GM19324 (cell line): ENCODE results near the gene LMX1B.

Experiments
- ATAC-seq: cut with Tn5 transposase; IDR thresholded peaks from one replicate; pipeline ENCODE4 v1.9.1; 2021; ENCODE audit warnings: mild to moderate bottlenecking, moderate library complexity; ENCODE audit not compliant: unreplicated experiment, low FRiP score

Gene LMX1B

DNA sequence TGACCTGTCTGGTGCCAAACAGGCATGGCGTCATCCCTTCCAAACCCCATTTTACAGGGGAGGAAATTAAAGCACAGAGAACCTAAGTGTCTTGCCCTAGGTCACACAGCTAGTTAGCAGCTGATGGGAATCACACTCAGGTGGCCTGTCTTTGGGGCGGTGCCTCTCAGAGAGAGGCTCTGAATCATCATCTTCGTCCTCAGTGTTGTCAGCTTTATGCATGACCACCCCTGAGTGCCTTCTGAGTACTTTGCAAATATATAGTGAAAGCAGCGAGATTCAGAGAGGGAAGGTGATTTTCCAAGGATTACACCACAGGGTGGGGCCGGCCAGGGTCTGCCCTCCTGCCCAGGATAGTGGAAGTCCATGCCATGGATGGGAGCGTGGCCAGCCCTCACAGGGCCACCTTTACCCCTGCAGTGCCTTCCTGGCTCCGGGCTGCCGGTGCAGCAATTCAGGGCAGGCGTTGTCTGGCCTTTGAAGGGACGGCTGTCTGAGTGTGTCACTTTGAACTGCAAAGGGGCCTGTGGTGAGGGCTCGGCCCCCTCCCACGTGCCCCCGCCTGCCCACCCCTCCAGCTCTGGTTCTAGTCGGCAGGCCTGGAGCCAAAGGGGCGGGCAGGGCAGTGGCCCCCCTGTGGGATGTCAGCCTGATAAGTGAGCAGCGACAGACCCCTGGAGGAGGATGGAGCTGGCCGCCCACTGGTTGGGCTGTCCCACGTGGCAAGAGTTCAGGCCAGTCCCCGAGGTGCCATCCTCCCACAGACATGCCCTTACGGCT, 16.9 kb downstream of the LMX1B start:
- ATAC-seq = no peak

DNA sequence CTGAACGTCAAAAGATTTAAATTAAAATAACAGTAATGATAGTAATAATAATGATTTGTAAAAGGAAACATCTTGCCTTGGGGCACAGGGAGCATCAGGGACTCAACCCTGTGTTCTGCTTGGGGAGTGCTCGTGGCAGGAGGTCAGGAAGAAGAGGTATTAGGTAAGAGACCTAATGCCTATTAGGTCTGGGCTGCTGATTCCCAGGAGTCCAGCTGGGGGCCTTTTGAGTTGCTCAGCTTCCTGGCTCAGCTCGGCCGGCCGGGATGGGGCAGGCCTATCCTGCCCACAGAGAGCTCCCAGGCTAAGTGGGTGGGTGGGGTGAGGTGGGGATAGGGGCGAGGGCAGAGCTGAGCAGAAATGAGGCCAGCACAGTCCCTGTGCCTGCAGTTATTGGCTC, 17.5 kb downstream of the LMX1B start:
- no peak for ATAC-seq

DNA sequence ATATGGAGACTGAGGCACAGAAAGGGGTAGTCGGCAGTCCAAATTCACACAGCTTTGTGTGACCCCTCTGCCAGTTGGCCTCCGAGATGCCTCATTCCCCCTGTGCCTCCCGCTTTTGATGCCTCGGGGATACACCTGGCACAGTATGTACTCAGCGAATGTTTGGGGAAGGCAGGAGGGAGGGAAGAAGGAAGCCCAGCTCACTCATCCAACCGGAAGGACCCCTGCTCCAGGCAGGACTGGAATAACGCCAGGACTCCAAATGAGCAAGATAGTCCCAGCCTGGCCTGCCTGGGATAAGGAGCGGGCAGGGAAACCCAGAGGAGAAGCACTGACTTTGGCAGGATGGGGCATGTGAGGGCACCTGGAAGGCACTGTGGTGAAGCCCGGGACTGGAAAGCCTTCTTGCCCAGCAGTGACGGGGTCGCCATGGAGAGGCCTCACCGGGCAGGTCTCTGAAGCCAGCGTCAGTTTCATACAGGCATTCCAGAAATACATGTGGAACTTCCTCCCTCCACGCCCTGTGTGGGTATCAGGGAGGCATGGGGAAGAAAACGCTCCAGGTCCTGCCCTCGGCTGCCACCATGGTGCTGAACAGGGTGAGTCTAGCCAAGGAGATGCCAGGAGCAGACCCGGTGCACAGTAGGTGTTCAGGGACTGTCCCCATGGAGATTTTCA, 20.3 kb downstream of the LMX1B start:
- ATAC-seq = no peak

DNA sequence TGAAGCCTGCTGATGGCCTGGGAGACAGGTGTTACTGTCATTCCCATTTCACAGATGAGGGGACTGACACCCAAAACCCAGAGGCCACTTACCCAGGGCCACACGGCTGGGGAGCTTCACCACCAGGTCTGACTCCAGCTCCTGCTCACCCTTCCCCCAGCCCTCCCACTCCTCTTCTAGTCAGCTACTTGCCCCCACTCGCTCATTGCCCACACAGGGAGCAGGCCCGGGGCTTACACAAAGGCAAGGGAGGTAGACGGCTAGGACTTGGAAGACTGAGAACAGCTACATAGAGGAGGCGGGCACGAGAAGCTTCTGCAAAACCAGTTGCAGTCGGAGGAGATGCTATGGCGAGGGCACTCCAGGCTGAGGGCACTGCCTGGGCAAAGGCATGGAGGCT, 21.3 kb downstream of the LMX1B start:
- ATAC-seq = no peak

DNA sequence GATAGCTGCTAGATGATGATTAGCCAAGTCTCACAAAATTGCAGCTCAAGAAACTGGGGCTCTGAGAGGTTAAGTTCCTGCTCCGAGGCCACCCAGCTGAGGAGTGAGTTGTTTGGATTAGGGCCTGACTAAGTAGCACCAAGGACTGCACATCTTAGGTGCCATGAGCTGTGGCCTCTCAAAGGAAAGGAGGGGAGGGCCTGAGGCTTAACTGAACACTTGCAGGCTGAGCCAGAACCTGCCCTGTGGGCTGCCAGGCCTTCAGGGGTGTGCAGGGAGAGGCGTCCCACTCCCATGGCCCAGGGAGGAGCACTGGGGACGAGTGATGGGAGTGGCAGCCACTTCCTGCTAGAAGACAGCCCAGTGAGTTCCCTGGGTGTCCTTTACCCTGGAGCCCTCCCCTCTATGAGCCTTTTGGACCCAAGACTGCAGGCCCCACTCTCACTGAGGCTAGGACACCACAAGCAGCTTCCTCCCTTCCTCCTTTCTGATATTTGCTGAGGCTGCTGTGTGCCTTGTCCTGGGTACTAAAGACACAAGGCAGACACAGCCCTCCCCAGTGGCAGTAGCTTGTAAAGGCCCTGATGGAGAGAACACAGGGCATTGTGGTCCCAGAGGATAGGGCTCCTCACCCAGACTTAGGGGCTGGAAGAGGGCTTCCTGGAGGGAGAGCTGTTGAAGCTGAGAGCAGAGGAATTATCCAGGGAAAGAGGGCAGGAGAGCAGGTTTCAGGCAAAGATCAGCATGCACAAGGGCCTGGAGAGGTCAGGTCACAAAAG, 22.1 kb downstream of the LMX1B start:
- ATAC-seq = no peak

- ATAC-seq = no peak
Observed at GRCh38 chr9:126636983-126637798, 23.5 kb downstream of the LMX1B start.

DNA sequence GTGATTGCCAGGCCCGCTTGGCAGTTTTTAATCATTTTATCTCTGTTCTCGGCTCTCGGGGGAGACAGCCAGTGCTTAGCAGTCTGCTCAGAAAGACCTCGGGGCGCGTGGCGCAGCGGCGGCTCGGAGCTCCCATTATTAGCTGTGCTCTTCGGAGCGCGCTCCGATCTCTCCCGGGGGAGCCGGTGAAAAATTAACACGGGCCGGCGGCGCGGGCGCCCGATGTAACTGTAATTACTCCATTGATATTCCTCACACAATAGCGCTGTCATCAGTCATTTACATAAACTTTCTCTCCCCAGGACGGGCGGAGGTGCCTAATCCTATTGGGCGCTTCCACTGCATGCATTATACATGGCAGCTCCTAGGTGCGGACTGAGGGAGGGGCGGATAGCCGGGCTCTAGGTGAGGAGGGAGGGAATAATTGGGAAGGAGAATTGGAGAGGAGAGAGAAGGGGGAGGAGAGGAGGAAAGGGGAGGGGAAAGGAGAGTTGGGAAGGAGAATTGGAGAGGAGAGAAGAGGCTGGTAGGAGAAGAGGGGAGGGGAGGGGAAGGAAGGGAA, 24.9 kb downstream of the LMX1B start:
- ATAC-seq = no peak

GRCh38 chr9:126639318-126640000, 25.7 kb downstream of the LMX1B start:
- no peak for ATAC-seq

DNA sequence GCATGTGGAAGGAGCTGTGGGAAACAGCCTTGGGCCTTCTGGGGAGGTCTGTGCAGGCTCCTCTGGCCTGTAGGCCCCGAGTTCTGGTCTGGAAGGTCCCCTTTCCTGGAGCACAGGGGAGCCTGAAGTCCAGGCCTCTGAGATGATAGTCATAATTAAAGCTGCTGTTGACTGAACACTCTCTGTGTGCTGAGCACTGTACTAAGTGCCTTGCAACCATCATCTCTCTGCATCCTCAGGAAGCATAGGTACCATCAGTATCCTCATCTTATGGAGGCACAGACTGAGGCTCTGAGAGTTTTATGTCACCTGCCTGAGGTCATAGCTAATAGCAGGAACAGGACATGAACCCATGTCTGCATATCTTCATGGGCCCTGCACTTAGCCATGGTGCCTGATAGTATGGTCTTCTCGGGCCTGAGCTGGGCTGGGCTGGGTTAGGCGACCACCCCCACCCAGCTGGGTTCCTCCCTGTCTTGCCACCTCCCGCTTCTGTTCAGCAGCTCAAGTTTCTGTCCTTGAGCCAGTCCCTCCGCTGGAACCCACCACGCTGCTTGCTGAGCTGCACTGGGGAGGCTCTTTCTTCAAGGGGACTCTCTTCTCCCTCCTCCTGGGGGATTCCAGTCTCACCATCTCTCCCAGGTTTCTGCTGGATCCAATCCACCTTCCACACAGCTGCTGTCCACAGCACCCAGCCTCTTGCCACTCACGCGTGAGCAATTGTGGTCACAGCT, 27.6 kb downstream of the LMX1B start:
- no peak for ATAC-seq

GRCh38 chr9:126642010-126642744, 28.4 kb downstream of the LMX1B start:
- no peak for ATAC-seq

DNA sequence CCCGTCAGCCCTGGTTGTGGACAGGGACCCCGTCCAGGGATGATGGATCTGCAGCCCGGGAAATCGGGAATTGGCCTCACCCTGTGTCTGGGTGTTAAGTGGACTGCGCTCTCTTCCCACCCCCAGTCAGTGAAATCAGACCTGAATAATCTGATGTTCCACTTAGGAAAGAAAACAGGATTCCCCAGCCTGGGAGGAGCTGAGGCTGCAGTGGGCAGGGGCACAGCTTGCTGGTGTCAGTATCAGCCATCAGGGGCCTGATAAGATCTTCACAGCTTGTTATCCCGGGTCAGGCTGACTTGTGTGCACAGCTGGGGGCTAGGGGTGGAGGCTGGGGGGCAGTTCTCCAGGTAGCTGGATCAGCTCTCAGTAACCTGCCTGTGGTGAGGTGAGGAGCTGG, 29.1 kb downstream of the LMX1B start:
- no peak for ATAC-seq

DNA sequence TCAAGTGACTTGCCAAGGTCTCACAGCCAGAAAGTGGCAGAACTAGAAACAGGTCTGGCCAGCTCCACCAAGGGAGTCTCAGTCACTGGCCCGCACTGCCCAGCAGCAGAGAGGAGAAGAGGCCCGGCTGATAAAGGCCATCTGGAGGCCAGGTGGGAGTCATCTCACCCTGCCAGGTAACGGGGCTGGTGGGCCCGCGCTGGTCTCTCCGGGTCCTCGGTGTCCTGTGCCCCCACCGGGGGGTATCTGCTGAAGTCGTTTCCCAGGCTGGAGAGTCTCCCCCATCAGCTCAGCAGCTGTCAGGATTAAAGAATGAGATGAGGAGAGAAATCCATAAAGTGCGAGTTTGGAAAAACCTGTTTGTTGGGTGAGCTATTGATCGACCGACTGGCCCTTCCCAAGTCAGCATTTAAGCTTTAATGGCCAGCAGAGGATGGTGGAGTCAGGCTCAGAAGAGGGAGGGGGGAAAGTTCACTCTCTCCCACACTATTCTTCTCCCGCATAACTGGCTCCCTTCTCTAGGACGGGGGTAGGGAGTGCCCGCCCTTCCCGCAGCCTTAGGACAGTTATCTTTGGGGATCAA, 30.3 kb downstream of the LMX1B start:
- ATAC-seq = no peak

GRCh38 chr9:126646162-126646561, 32.4 kb downstream of the LMX1B start:
- no peak for ATAC-seq

DNA sequence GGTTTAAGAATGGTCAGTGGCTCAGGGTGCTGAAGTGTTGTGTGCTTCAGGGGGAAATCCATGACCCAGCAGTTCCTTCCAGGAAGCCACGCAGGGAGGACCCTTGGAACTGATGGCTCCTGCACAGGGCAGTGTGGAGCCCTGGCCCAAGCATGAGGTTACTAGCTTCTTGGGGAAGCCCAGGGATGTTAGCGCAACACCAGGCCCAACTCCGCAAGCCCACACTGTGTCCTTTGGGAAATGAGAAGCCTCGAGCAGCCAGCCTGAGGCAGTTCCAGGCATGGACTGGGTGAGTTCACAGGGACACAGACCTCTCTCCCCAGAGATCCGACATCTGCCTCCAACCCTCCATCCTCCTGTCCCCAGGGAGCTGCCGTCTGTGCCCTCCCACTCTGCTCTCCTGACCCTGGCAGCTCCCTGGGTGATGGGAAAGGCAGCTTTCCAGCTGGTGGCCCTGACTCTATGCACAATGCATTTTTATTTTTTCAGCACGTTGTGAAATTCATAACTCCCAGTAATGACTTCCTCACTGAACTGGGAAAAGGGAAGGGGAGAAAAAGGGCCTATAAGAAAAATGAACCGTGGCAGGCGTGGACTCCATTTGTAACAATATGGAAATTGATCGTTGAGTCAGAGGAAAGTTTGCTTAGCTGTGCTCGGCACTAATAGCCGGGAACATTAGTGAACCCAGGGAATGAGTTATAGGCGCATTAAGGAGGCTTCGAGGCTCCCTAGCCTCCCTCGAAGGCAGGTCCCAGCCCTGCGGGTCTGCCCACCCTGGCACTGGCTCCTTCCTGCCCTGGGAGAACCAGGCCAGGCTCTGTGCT, 34.1 kb downstream of the LMX1B start:
- ATAC-seq = no peak

DNA sequence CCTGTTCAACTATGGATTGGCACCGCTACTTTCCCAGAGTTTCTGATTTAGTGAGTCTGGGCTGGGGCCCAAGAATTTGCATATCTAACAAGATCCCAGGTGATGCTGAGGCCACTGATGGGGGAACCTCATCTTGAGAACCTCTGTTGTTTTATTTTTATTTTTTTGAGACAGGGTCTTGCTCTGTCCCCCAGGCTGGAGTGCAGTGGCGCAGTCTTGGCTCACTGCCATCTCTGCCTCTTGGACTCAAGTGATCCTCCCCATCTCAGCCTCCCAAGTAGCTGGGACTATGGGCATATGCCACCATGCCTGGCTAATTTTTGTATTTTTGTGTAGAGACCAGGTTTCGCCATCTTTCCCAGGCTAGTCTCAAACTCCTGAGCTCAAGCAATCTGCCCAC, 35.7 kb downstream of the LMX1B start:
- no peak for ATAC-seq

DNA sequence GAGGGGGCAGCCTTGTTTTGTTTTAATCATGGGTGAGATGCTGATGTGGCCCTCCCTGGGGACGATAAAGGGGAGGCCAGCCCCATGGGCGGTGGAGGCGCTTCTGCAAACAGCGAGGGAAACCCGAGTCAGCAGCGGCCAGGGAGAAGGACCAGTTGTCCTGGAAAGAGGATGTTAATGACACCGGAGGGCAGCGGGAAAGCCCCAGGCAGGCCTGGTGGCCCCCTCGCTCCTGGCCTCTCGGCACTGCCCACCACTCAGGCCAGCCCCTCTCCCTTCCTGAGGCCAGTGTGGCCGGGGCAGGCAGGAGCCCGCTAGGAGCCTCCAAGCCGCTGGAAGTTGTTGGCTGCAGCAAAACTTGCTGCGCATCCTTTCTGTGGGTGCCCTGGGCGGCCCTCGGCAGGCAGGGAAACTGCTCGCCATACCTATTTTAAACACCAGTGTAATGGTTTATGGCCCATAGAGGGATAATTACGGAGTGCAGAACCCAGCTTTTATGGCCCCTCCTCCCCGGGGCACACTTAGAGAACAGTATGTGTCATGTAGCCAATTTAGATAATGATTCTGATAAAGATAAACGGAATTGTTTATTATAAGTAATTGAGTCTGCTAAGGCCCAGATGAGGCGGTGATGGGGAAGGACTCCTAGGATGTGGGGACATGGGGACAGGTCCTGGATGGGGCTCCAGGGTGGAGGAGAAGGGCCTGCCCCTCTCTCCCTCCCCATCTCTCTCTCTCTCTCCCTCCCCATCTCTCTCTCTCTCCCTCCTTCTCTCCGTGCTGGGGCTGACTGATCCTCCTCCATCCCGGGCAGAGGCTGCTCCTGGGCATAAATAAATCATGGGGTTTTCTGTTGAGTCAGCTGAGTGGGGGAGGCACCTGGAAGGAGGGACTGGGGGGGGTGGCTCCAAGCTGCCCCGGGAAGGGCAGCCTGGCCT, 36.9 kb downstream of the LMX1B start:
- ATAC-seq = no peak
